ENCODE measurements around the gene TAPBPL.
"Not testable (repeated sequence)": the region's sequence is repeated elsewhere in the genome, so short reads cannot be mapped to it uniquely, and the experiment has no call there.

Gene TAPBPL, protein sequence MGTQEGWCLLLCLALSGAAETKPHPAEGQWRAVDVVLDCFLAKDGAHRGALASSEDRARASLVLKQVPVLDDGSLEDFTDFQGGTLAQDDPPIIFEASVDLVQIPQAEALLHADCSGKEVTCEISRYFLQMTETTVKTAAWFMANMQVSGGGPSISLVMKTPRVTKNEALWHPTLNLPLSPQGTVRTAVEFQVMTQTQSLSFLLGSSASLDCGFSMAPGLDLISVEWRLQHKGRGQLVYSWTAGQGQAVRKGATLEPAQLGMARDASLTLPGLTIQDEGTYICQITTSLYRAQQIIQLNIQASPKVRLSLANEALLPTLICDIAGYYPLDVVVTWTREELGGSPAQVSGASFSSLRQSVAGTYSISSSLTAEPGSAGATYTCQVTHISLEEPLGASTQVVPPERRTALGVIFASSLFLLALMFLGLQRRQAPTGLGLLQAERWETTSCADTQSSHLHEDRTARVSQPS

DNA sequence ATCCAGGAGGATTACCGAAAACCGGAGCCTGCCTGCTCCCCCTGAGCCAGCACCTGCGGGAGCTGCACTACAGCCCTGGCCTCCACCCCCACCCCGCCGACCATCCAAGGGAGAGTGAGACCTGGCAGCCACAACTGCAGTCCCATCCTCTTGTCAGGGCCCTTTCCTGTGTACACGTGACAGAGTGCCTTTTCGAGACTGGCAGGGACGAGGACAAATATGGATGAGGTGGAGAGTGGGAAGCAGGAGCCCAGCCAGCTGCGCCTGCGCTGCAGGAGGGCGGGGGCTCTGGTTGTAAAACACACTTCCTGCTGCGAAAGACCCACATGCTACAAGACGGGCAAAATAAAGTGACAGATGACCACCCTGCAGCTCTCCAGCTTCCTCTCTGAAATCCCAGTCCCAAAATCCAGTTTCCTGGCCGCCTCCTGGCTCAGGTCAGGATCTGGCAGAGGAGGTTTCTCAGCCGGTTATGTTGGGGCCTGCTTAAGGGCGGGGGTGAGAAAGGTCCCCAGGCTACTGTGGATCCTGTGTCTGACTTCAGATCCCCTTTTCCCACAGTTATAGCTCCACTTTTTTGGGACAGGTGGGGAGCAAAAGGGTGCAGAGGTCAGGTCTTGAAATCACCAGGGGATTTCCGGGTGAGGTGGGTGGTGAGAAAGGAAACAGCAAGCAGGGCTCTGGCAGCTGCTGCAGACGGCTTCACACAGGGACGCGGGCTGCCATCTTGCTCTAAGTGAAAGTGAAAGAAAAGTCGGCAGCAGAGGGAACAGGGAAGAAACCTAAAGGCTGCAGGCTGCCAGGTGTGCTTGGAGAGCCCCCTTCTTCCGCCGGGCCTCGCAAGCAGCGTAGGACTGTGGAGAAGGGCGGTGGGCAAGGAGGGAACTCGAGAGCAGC, at the start of gene TAPBPL:
Gene TAPBPL (plus strand): TSS at position 695 of the 897 bp plus-strand sequence. CDS start 207 bp downstream, outside the sequence.
- peak; percentile 58 for DNase-seq (ENCODE audit: low read depth)

DNA sequence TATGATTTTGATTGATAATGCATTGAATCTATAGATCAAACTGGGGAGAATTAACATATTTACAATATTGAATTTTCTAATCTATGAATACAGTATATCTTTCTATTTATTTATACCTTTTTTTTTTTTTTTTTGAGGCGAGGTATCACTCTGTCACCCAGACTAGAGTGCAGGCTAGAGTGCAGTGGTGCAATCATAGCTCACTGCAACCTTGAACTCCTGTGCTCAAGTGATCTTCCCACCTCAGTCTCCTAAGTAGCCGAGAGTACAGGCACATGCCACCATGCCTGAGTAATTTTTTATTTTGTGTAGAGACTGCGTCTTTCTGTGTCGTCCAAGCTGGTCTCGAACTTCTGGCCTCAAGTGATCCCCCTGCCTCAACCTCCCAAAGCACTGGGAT, 47.5 kb upstream of the TAPBPL start:
- DNase-seq (ENCODE audit: low read depth), result no peak

DNA sequence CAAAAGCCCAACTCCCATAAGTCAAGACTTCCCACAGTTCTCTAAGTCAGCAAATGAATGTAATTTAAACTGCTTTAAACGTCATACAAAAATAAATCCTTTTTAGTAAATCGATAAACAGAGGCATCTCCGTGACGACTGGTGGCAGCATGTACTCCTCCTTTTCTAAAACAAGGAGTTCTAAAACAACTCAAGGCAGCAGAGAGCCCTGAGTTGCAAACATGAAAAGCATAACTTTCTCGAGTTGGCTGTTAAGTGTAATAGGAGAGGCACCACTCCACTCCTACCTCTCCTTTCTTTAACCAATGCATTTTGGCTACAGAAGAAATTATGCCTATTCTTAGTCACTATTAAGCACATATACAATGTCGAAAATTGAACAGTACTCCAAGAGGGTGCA, 45.9 kb upstream of the TAPBPL start:
- DNase-seq (ENCODE audit: low read depth), result no peak

DNA sequence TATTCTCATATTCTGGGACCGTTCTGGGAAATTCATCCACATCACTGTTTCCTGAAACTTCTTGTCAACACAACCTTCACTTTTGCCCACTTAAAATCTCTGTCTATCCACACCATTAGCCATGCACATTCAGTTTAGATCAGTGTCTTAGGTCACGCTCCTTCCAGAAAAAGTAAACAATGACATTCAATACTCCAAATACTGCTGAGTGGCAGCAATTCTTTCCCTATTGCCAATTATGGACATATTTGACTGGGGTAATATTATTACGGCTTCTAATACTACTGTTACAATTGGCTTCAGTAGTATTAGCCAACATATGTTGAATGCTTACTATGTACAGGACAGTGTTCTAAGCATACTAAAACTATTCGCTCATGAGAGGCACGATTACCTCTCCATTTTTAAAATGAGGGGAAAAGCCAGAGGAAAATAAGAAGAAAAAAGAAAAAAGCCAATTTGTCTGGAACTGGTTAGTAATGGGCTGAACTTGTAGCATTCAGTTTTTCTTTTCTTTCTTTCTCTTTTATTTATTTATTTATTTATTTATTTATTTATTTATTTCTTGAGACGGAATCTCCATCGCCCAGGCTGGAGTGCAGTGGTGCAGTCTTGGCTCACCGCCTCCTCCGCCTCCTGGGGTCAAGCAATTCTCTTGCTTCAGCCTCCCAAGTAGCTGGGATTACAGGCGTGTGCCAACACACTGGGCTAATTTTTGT, 44.4 kb upstream of the TAPBPL start:
- DNase-seq (ENCODE audit: low read depth), result no peak

DNA sequence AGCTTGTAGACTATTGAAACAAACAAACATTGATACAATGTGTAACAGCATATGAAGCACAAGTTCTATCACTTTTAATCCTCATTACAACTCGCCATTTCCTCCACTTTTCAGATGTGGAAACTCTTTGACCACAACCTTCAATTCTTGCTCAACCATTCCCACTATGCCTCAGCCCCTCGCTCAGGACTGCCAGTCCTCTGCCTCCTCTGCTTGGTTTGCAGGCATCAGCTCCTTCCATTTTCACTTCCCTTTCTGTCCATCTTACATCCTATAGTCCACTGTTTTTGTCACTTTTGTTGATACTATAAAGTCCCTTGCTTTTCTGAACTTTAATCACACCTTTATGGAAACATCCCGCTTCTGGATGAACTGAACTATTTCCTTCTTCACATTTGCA, 35.2 kb upstream of the TAPBPL start:
- no peak for DNase-seq (ENCODE audit: low read depth)

DNA sequence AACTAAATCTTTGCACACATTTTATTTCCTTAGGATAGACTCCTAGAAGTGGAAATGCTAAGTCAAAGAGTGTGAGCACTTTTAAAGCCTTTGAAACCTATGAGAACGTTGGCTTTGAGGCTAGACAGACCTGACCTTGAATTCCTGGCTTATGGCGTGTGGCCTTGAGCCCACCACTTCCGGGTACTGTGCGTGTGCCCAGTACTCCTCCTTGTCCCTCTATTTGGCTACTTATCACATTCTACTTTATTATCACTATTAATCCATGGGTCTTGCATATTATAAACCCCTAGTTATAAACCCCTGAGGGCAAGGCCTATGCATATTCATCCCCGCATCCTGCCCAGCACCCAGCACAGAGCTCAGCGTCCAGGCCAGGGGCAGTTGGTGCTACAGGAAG, 33.0 kb upstream of the TAPBPL start:
- no peak for DNase-seq (ENCODE audit: low read depth)

GRCh38 chr12:6420364-6420763, 31.5 kb upstream of the TAPBPL start:
- DNase-seq (ENCODE audit: low read depth), result no peak

DNA sequence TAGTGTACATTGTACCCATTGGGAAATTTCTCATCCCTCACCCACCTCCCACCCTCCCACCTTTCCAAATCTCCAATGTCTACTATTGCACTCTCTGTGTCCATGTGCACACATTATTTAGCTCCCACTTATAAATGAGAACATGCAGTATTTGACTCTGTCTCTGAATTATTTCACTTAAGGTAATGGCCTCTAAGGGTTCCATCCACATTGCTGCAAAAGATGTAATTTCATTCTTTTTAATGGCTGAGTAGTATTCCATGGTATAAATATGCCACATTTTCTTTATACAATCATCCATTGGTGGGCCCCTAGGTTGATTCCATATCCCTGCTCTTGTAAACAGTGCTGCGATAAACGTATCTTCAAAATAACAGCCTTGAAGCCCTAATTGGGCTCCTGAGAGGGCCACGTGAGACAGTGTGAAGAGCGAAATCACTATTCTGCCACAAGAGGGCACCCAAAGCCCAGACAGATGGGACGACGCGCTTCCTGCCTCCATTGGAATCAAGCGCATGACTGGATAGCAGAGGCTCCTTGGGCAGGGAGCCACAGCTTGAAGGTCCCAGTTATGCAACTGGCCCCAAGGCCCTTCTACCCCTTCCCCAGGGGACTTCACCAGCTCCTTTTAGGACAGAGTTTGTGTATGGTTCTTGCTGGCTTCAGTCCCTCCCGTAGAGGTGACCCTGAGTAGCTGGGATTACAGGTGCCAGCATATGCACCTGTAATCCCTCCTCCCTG, 28.4 kb upstream of the TAPBPL start:
- peak; percentile 60 for DNase-seq (ENCODE audit: low read depth)

GRCh38 chr12:6424008-6424347, 27.9 kb upstream of the TAPBPL start:
- no peak for DNase-seq (ENCODE audit: low read depth)

DNA sequence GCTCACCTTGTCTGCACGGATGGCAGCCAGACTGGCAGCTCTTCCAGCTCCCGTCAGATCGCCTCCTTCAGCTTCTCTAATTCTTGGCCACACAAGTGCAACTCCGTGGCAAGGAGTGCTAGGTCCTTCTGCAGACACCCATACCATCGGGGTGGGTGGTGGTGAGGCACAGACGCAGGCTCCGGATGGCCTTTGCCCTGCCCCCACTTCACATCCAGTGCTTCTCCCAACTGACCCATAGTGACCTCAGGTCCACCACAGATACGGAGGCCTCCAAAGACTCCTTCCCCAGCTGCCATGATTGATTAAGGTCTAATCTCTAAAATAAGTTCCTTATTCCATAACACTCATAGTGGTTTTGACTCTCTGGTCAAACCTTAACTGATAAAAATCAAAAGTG, 27.0 kb upstream of the TAPBPL start:
- DNase-seq (ENCODE audit: low read depth), result no peak

GRCh38 chr12:6425590-6426531, 26.0 kb upstream of the TAPBPL start:
- no peak for DNase-seq (ENCODE audit: low read depth)

DNA sequence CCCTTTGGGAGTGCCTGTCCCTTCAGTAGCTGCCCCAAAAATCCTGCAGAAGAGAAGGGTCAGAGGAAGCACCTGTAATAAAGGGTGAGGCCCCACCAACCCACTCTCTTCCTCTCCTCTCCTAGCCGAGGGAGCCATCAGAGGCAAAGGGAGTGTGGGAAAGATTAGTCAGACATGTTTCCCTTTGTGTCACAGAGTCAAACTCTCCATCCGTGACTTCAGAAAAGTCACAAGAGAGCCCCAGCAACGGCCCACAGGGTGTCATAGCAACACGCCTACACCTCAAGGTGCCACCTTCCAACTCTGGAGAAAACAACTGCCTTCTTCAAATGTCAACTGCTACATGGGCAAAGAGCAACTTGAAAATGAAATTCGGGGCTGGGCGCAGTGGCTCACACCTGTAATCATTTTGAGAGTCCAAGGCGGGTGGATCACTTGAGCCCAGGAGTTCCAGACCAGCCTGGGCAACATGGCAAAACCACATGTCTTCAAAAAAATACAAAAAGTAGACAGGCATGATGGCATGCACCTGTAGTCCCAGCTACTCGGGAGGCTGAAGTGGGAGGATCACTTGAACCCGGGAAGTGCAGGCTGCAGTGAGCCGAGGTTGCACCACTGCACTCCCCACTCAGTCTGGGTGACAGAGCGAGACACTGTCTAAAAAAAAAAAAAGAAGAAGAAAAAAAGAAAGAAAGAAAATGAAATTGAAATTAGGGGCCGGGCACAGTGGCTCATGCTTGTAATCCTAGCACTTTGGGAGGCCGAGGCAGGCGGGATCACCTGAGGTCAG, 24.8 kb upstream of the TAPBPL start:
- DNase-seq (ENCODE audit: low read depth), result peak; percentile 81

DNA sequence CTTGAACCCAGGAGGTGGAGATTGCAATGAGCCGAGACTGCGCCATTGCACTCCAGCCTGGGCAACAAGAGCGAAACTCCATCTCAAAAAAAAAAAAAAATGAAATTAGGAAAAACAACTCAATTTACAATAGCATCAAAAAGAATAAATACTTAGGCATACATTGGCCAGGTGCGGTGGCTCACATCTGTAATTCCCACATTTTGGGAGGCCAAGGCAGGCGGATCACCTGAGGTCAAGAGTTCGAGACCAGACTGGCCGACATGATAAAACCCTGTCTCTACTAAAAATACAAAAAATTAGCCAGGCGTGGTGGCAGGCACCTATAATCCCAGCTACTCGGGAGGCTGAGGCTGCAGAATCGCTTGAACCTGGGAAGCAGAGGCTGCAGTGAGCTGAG, 24.0 kb upstream of the TAPBPL start:
- not testable (repeated sequence) for DNase-seq (ENCODE audit: low read depth)

DNA sequence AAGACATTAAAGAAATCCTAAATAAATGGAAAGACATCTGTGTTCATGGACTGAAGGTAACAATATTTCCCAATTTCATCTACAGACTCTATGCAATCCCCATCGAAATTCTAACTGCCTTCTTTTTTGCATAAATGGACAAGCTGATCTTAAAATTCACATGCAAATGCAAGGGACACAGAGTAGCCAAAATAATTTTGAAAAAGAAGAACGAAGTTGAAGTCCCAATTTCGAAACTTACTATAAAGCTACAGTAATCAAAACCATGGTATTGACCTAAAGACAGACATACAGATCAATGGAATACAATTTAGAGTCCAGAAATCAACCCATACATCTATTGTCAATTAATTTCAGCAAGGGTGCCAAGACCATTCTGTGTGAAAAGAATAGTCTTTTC, 23.5 kb upstream of the TAPBPL start:
- no peak for DNase-seq (ENCODE audit: low read depth)

DNA sequence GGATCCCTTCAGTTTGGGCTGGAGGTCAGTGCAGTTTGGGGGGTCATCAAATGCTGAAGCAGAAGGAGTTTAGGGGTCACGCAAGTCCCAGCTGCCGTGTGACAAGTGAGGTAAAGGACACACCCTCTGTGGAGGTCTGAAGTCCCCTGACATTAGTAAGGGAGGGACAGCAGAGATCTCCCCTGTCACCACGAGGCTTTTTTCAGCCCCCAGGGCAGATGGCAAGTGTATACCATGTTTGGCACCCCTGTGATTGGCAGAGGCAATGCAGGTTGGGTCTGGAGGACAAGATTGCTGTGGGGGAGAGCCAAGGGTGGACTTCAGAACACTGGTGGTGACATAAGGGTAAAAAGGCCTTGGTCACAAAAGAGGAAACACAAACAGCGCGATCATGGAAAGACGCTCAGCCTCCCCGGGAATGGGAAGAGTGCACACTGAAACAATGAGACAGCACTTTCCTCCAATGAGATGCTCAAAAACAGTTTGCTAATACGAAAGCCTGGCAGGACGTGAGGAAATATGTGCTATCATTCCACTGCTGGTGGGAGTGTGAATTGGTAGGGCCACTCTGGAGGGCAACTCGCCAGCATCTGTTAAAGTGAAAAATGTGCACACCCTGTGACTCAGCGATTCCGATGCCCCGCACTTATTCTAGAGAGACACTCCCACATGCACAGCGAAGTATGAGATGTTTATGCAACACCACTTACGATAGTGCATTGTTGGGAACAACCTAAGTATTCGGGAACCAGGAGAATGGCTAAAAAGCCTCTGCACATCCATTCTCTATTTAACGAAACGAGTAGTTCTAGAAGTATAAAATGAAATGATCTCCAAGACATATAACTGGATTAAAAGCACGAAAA, 21.5 kb upstream of the TAPBPL start:
- no peak for DNase-seq (ENCODE audit: low read depth)

- no peak for DNase-seq (ENCODE audit: low read depth)
These were observed 18.9 kb upstream of the TAPBPL start for GRCh38 chr12:6432991-6433390.

- DNase-seq (ENCODE audit: low read depth), result no peak
These were observed 17.4 kb upstream of the TAPBPL start for GRCh38 chr12:6434205-6435140.

Data from stimulated activated CD8-positive, alpha-beta memory T cell treated with anti-CD3 and anti-CD28 coated beads, Interleukin-12 subunit alpha, Interleukin-12 subunit beta, amount 100 ng/mL, for 1 hour (primary cell).